Right atrium auricular region (tissue), 2 donors: Measurements from ENCODE around the gene TMPRSS13. TPM values are rescaled to one million over a fixed set of nuclear protein-coding genes. Genes with fewer than 3 reads are reported as not detected.

Experiments
- DNase-seq: peaks from one replicate; pipeline ENCODE4 v3.0.0-alpha.2; 2019; ENCODE audit warnings: low spot score
- H3K27ac ChIP-seq, 2 donors: fragments of 200-600 bp; sonication (generic); 1 replicate in 1 of 2; 2 replicates in 1 of 2; pipeline ENCODE4 v1.5.1; 2016 to 2019
- H3K27me3 ChIP-seq, 2 donors: fragments of 200-600 bp; sonication (generic); one replicate each; pipeline versions ENCODE4 v1.5.1 to v1.6.0; 2017 to 2019
- H3K36me3 ChIP-seq: fragments of 200-600 bp; sonication (generic); one replicate; pipeline ENCODE4 v1.5.1; 2016
- H3K4me1 ChIP-seq, 2 donors: fragments of 200-600 bp; sonication (generic); one replicate each; pipeline versions ENCODE4 v1.5.1 to v1.6.0; 2017 to 2019
- H3K4me3 ChIP-seq, 2 donors: fragments of 200-600 bp; sonication (generic); 1 replicate in 1 of 2; 2 replicates in 1 of 2; pipeline ENCODE4 v1.5.1; 2017 to 2019; ENCODE audit warnings: mild to moderate bottlenecking in 1 of 2, moderate library complexity in 1 of 2
- H3K9me3 ChIP-seq, 2 donors: fragments of 200-600 bp; sonication (generic); one replicate each; pipeline ENCODE4 v1.5.1; 2019
- CTCF ChIP-seq, 2 donors: fragments of 200-600 bp; sonication (generic); IDR thresholded peaks; one replicate each; pipeline ENCODE4 v1.5.1; 2019; ENCODE audit warnings: antibody characterized with exemption in 2 of 2
- total RNA-seq, 2 donors: library from RNA; depleted of rRNA; stranded (reverse); fragments of >200 nt; gene quantifications; one replicate each; pipeline ENCODE4 v1.1.0, GENCODE V29; 2016

TMPRSS13 gene
- total RNA-seq, 2 donors from 2014 or later: not detected

GRCh38 chr11:117933930-117934329, 4.7 kb upstream of the TMPRSS13 start:
- no peak for TF ChIP-seq CTCF (IDR thresholded peaks at IDR 0.05)
- no peaks in the 10 kb centered on the region for H3K27me3 ChIP-seq
- H3K9me3 ChIP-seq: no peaks in the 10 kb centered on the region
- no peaks in the 10 kb centered on the region for H3K4me1 ChIP-seq
- H3K27ac ChIP-seq: no peak overlapping the region
- no peak overlapping the region for H3K4me3 ChIP-seq
- no peak for DNase-seq
- H3K36me3 ChIP-seq: no peaks in the 10 kb centered on the region

GRCh38 chr11:117933475-117933874, 4.3 kb upstream of the TMPRSS13 start:
- no peaks in the 10 kb centered on the region for H3K36me3 ChIP-seq
- no peaks in the 10 kb centered on the region for H3K4me1 ChIP-seq
- no peaks in the 10 kb centered on the region for H3K27me3 ChIP-seq
- H3K9me3 ChIP-seq: no peaks in the 10 kb centered on the region
- no peak for TF ChIP-seq CTCF (IDR thresholded peaks at IDR 0.05)
- no peak overlapping the region for H3K4me3 ChIP-seq
- H3K27ac ChIP-seq: no peak overlapping the region
- DNase-seq: no peak

- Histone ChIP-seq H3K27ac (no peak overlapping the region), H3K4me1 (no peaks in the 10 kb centered on the region), H3K9me3 (no peaks in the 10 kb centered on the region), H3K36me3 (no peaks in the 10 kb centered on the region), H3K4me3 (no peak overlapping the region), H3K27me3 (no peaks in the 10 kb centered on the region)
- DNase-seq: no peak
- TF ChIP-seq CTCF (IDR thresholded peaks at IDR 0.05): no peak
Observed at GRCh38 chr11:117932947-117933346, 3.7 kb upstream of the TMPRSS13 start.

- Histone ChIP-seq H3K4me1 (no peaks in the 10 kb centered on the region), H3K9me3 (no peaks in the 10 kb centered on the region), H3K27me3 (no peaks in the 10 kb centered on the region), H3K36me3 (no peaks in the 10 kb centered on the region), H3K4me3 (no peak overlapping the region), H3K27ac (no peak overlapping the region)
- no peak for TF ChIP-seq CTCF (IDR thresholded peaks at IDR 0.05)
- no peak for DNase-seq
Observed at GRCh38 chr11:117932426-117932825, 3.2 kb upstream of the TMPRSS13 start.

- no peak for TF ChIP-seq CTCF (IDR thresholded peaks at IDR 0.05)
- Histone ChIP-seq H3K9me3 (no peaks in the 10 kb centered on the region), H3K4me1 (no peaks in the 10 kb centered on the region), H3K4me3 (no peak overlapping the region), H3K27ac (no peak overlapping the region), H3K27me3 (no peaks in the 10 kb centered on the region), H3K36me3 (no peaks in the 10 kb centered on the region)
- no peak for DNase-seq
Observed at GRCh38 chr11:117931971-117932370, 2.8 kb upstream of the TMPRSS13 start.

- no peaks in the 10 kb centered on the region for H3K27me3 ChIP-seq
- no peak overlapping the region for H3K27ac ChIP-seq
- H3K9me3 ChIP-seq: no peaks in the 10 kb centered on the region
- H3K36me3 ChIP-seq: no peaks in the 10 kb centered on the region
- H3K4me1 ChIP-seq: no peaks in the 10 kb centered on the region
- TF ChIP-seq CTCF (IDR thresholded peaks at IDR 0.05): no peak
- no peak overlapping the region for H3K4me3 ChIP-seq
- DNase-seq: no peak
Observed at GRCh38 chr11:117931331-117931950, 2.2 kb upstream of the TMPRSS13 start.
